ENCODE results near the gene ZP1. TPM values are rescaled to one million over a fixed set of nuclear protein-coding genes. Genes with fewer than 3 reads are reported as not detected.

Gene ZP1
- total and polyA plus RNA-seq, 2 of the 13 experiments (the other 11 are each of a cell fraction or from before 2014, with no cell fraction given), result 0.16 TPM; not detected in 1

GRCh38 chr11:60913793-60914632, 46.7 kb downstream of the ZP1 start, which contains the start of gene TMEM109 (continued):
- TF ChIP-seq MED13 (CRISPR knock-in tag; IDR thresholded peaks at IDR 0.05), result 0 out of 2 replicates have a peak, but pooled peaks have one; percentile 49
- no peak for TF ChIP-seq NFATC3 (CRISPR knock-in tag; IDR thresholded peaks at IDR 0.05)
- TF ChIP-seq NFAT5 (CRISPR knock-in tag; IDR thresholded peaks at IDR 0.05), result peak; percentile 54; the same call in 1 of the 2 replicates
- no peak; a peak in 1 of 4 replicates for TF ChIP-seq POLR2A (IDR thresholded peaks at IDR 0.05; ENCODE audit: insufficient read depth in 1 of 2, low read depth in 2 of 2, low read length in 2 of 2)
- TF ChIP-seq RBFOX2 (IDR thresholded peaks at IDR 0.05; ENCODE audit: low read depth, low read length), result peak; percentile 51; the same call in 1 of the 2 replicates
- TF ChIP-seq MED1 (CRISPR knock-in tag; IDR thresholded peaks at IDR 0.05), result no peak
- no peak for TF ChIP-seq ZNF75D (CRISPR knock-in tag; IDR thresholded peaks at IDR 0.05; ENCODE audit: borderline replicate concordance)
- TF ChIP-seq HMGA1 (CRISPR knock-in tag; conservative IDR thresholded peaks at IDR 0.05), result no peak
- no peak for TF ChIP-seq SNAI1 (CRISPR knock-in tag; IDR thresholded peaks at IDR 0.05; ENCODE audit: borderline replicate concordance)
- no peak for TF ChIP-seq SMAD3 (CRISPR knock-in tag; IDR thresholded peaks at IDR 0.05)
- TF ChIP-seq MIER2 (CRISPR knock-in tag; IDR thresholded peaks at IDR 0.05), result no peak
- TF ChIP-seq KLF16 (CRISPR knock-in tag; IDR thresholded peaks at IDR 0.05), result no peak
- TF ChIP-seq CREM (IDR thresholded peaks at IDR 0.05), result peak; percentile 93
- TF ChIP-seq CREM (CRISPR knock-in tag; IDR thresholded peaks at IDR 0.05), result no peak
- no peak for TF ChIP-seq JARID2 (CRISPR knock-in tag; IDR thresholded peaks at IDR 0.05; ENCODE audit: insufficient replicate concordance)
- TF ChIP-seq U2AF2 (IDR thresholded peaks at IDR 0.05; ENCODE audit: low read depth, low read length), result no peak
- TF ChIP-seq ZNF329 (CRISPR knock-in tag; IDR thresholded peaks at IDR 0.05; ENCODE audit: low read depth), result peak; percentile 50; the same call in 1 of the 2 replicates
- TF ChIP-seq ZNF362 (CRISPR knock-in tag; IDR thresholded peaks at IDR 0.05; ENCODE audit: borderline replicate concordance), result no peak
- peak; percentile 88 for TF ChIP-seq SMAD9 (CRISPR knock-in tag; IDR thresholded peaks at IDR 0.05)
- TF ChIP-seq ZC3H13 (CRISPR knock-in tag; IDR thresholded peaks at IDR 0.05), result no peak; the same call in 1 of the 2 replicates
- TF ChIP-seq PBX3 (CRISPR knock-in tag; IDR thresholded peaks at IDR 0.05; ENCODE audit: borderline replicate concordance), result no peak
- TF ChIP-seq CREB3 (CRISPR knock-in tag; IDR thresholded peaks at IDR 0.05), result 0 out of 2 replicates have a peak, but pooled peaks have one; percentile 51
